ENCODE data around the gene C1orf185.

The C1orf185 gene

GRCh38 chr1:51101976-51102375 is at the start of gene C1orf185:
Gene C1orf185, plus strand, starts transcription at chr1:51102228. Its CDS starts 6 bp downstream, at chr1:51102234.
- DNase-seq (ENCODE audit: low read depth in 2 of 2) = peak in 1 of 2 donors; percentile 8
- TF ChIP-seq CTCF (IDR thresholded peaks at IDR 0.05; ENCODE audit: low read depth, low read length) = no peak
- no peak within 1 kb of the TSS for H3K4me3 ChIP-seq (replicated peaks in 1 of 2; ENCODE audit: low read depth in 2 of 2, low read length in 2 of 2)

GRCh38 chr1:51058858-51059257 is 43.2 kb upstream of the C1orf185 start:
- H3K4me3 ChIP-seq (replicated peaks in 1 of 2; ENCODE audit: low read depth in 2 of 2, low read length in 2 of 2) = no peak overlapping the region
- TF ChIP-seq CTCF (IDR thresholded peaks at IDR 0.05; ENCODE audit: low read depth, low read length) = peak; percentile 48
- peak; percentile 29 to 45 for DNase-seq (ENCODE audit: low read depth in 2 of 2)

GRCh38 chr1:51061231-51061918 is 40.7 kb upstream of the C1orf185 start:
- no peak overlapping the region for H3K4me3 ChIP-seq (replicated peaks in 1 of 2; ENCODE audit: low read depth in 2 of 2, low read length in 2 of 2)
- DNase-seq (ENCODE audit: low read depth in 2 of 2) = peak in 1 of 2 donors; percentile 31
- no peak for TF ChIP-seq CTCF (IDR thresholded peaks at IDR 0.05; ENCODE audit: low read depth, low read length)

GRCh38 chr1:51063121-51063520 is 38.9 kb upstream of the C1orf185 start:
- peak; percentile 86 to 96 for DNase-seq (ENCODE audit: low read depth in 2 of 2)
- TF ChIP-seq CTCF (IDR thresholded peaks at IDR 0.05; ENCODE audit: low read depth, low read length) = no peak
- no peak overlapping the region for H3K4me3 ChIP-seq (replicated peaks in 1 of 2; ENCODE audit: low read depth in 2 of 2, low read length in 2 of 2)

DNA sequence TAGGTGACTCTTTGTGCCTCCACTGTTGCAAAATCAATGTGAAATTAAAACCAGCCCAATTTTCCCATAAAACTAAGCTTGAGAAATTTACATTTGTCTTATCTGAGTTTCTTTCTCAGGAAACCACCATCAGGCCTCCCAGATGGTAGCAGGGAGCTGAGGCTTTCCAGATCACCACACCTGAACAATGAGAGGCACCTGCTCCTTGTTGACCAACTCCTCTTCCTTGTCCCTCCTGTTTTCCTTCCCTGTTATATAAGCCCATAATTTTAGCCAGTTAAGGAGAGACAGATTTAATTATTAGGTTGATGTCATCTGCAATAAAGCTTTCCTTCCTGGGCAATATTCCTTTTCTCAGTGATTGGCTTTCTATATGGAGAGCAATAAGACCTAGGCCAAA is 32.0 kb upstream of the C1orf185 start:
- no peak overlapping the region for H3K4me3 ChIP-seq (replicated peaks in 1 of 2; ENCODE audit: low read depth in 2 of 2, low read length in 2 of 2)
- no peak for DNase-seq (ENCODE audit: low read depth in 2 of 2)
- TF ChIP-seq CTCF (IDR thresholded peaks at IDR 0.05; ENCODE audit: low read depth, low read length) = no peak

DNA sequence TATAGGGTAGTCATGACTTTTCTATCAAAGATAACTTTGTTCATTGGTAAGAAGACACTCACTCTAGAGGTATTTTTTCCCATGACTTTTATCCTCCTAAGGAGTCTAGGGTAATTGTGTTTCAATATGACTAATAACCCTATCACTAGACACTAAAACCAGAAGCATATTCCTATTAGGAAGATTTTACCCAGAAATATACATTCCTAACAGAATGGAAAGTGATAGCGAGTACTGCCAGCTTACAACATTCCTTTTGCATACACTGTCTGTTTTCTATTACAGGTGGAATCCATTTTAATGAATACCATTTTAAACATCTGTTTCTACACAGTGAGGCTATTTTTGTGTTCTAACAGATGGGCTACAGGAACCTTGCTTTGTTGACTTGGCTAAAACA is 31.4 kb upstream of the C1orf185 start:
- H3K4me3 ChIP-seq (replicated peaks in 1 of 2; ENCODE audit: low read depth in 2 of 2, low read length in 2 of 2) = no peak overlapping the region
- peak in 1 of 2 donors; percentile 76 for DNase-seq (ENCODE audit: low read depth in 2 of 2)
- TF ChIP-seq CTCF (IDR thresholded peaks at IDR 0.05; ENCODE audit: low read depth, low read length) = no peak

Measured in cardiac fibroblast (primary cell).